OCI-LY1 (cell line): ENCODE results near the gene MYO5C.

Experiments used
- EZH2 ChIP-seq: fragments of 200-600 bp; sonication (generic), shearing (Covaris generic); IDR thresholded peaks from 2 replicates; pipeline ENCODE4 v1.8.0; 2017; ENCODE audit warnings: borderline replicate concordance, mixed run types, mild to moderate bottlenecking, antibody characterized with exemption, low read length, moderate library complexity, mixed read lengths
- TF ChIP-seq, protein P1 (sequence below): fragments of 200-600 bp; sonication (generic), shearing (Covaris generic); IDR thresholded peaks from 2 replicates; pipeline ENCODE4 v1.5.1; 2017; ENCODE audit warnings: mild to moderate bottlenecking, antibody characterized with exemption, low read length, moderate library complexity, mixed read lengths

GRCh38 chr15:52255935-52256334, 39.7 kb downstream of the MYO5C start:
- TF ChIP-seq, protein P1, sequence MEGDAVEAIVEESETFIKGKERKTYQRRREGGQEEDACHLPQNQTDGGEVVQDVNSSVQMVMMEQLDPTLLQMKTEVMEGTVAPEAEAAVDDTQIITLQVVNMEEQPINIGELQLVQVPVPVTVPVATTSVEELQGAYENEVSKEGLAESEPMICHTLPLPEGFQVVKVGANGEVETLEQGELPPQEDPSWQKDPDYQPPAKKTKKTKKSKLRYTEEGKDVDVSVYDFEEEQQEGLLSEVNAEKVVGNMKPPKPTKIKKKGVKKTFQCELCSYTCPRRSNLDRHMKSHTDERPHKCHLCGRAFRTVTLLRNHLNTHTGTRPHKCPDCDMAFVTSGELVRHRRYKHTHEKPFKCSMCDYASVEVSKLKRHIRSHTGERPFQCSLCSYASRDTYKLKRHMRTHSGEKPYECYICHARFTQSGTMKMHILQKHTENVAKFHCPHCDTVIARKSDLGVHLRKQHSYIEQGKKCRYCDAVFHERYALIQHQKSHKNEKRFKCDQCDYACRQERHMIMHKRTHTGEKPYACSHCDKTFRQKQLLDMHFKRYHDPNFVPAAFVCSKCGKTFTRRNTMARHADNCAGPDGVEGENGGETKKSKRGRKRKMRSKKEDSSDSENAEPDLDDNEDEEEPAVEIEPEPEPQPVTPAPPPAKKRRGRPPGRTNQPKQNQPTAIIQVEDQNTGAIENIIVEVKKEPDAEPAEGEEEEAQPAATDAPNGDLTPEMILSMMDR = no peak
- TF ChIP-seq EZH2 = no peak
